ENCODE measurements around the gene GNG7. TPM values are rescaled to one million over a fixed set of nuclear protein-coding genes. Genes with fewer than 3 reads are reported as not detected.
"Not testable (repeated sequence)": the region's sequence is repeated elsewhere in the genome, so short reads cannot be mapped to it uniquely, and the experiment has no call there.

The GNG7 gene
- total RNA-seq, 1 donor from 2014 or later, result 8.5 TPM

DNA sequence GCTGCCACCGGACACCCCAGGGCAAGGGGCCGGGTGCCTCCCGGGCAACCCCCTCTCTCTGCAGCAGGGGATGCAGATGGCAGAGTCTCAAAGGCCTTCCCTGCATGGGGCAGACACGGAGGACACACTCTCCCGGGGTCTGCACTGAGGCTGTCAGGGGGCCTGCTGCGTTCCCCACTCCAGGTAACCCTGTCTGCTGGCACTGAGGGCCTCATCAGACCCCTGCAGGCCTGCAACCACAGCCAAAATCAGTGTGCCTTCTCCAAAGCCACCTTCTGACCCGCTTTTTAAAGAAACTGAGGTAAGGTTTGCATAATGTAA is 93.9 kb downstream of the GNG7 start:
- no peak for DNase-seq (ENCODE audit: low spot score in 2 of 2, unreplicated experiment in 2 of 2)
- Mint-ChIP-seq H3K36me3 (peaks cover under 1% of the 10 kb centered on the region), H3K27ac (no peak overlapping the region), H3K4me3 (no peak overlapping the region), H3K9me3 (no peaks in the 10 kb centered on the region), H3K4me1 (peaks cover 9% of the 10 kb centered on the region), H3K27me3 (ENCODE audit: low read depth) (no peaks in the 10 kb centered on the region)
- TF ChIP-seq, protein P1, sequence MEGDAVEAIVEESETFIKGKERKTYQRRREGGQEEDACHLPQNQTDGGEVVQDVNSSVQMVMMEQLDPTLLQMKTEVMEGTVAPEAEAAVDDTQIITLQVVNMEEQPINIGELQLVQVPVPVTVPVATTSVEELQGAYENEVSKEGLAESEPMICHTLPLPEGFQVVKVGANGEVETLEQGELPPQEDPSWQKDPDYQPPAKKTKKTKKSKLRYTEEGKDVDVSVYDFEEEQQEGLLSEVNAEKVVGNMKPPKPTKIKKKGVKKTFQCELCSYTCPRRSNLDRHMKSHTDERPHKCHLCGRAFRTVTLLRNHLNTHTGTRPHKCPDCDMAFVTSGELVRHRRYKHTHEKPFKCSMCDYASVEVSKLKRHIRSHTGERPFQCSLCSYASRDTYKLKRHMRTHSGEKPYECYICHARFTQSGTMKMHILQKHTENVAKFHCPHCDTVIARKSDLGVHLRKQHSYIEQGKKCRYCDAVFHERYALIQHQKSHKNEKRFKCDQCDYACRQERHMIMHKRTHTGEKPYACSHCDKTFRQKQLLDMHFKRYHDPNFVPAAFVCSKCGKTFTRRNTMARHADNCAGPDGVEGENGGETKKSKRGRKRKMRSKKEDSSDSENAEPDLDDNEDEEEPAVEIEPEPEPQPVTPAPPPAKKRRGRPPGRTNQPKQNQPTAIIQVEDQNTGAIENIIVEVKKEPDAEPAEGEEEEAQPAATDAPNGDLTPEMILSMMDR (IDR thresholded peaks at IDR 0.05; ENCODE audit: unreplicated experiment), result no peak

GRCh38 chr19:2607712-2608601 is 94.5 kb downstream of the GNG7 start:
- Mint-ChIP-seq H3K36me3 (peaks cover 2% of the 10 kb centered on the region), H3K4me1 (peaks cover 15% of the 10 kb centered on the region), H3K27me3 (ENCODE audit: low read depth) (no peaks in the 10 kb centered on the region), H3K4me3 (no peak overlapping the region), H3K27ac (peak overlapping the region; percentile 51), H3K9me3 (no peaks in the 10 kb centered on the region)
- no peak for DNase-seq (ENCODE audit: low spot score in 2 of 2, unreplicated experiment in 2 of 2)
- TF ChIP-seq, protein P1 (IDR thresholded peaks at IDR 0.05; ENCODE audit: unreplicated experiment), result no peak

DNA sequence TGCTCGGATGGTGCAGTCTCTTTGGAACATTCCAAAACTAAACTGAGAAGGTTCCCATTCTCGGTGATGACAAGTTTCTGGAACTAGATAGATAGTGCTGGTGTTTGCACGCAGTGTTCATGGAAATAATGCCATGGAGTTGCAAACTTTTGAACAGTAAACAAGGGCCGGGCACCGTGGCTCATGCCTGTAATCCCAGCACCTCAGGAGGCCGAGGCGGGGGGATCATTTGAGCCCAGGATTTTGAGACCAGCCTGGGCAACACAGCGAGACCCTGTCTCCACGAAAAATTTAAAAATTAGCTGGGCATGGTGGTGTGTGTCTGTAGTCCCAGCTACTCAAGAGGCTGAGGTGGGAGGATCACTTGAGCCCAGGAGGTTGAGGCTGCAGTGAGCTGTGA is 95.7 kb downstream of the GNG7 start:
- H3K4me1 Mint-ChIP-seq, result peaks cover 22% of the 10 kb centered on the region
- H3K27me3 Mint-ChIP-seq (ENCODE audit: low read depth); H3K36me3 Mint-ChIP-seq; H3K4me3 Mint-ChIP-seq; H3K9me3 Mint-ChIP-seq; H3K27ac Mint-ChIP-seq; DNase-seq (ENCODE audit: low spot score in 2 of 2, unreplicated experiment in 2 of 2): not testable (repeated sequence)

DNA sequence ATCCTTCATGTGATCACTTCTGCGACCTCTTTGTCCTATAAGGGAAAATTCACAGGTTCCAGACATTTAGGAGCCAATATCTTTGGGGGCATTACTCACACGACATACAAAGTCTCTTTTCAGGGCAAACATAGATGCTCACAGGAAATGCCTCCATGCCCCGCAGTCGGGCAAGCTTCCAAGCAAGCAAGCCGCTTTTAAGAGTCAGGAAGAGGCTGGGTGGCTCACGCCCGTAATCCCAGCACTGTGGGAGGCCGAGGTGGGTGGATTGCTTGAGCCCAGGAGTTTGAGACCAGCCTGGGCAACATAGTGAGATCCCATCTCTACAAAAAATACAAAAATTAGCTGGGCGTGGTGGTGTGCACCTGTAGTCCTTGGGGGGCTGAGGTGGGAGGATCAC is 96.6 kb downstream of the GNG7 start:
- not testable (repeated sequence) for H3K27ac Mint-ChIP-seq; DNase-seq (ENCODE audit: low spot score in 2 of 2, unreplicated experiment in 2 of 2); H3K4me3 Mint-ChIP-seq; H3K9me3 Mint-ChIP-seq; H3K27me3 Mint-ChIP-seq (ENCODE audit: low read depth); H3K36me3 Mint-ChIP-seq
- peaks cover 19% of the 10 kb centered on the region for H3K4me1 Mint-ChIP-seq

- DNase-seq (ENCODE audit: low spot score in 2 of 2, unreplicated experiment in 2 of 2), result no peak
- H3K36me3 Mint-ChIP-seq, result peaks cover 2% of the 10 kb centered on the region
- no peaks in the 10 kb centered on the region for H3K27me3 Mint-ChIP-seq (ENCODE audit: low read depth)
- no peaks in the 10 kb centered on the region for H3K9me3 Mint-ChIP-seq
- H3K27ac Mint-ChIP-seq, result no peak overlapping the region
- TF ChIP-seq, protein P1 (IDR thresholded peaks at IDR 0.05; ENCODE audit: unreplicated experiment), result no peak
- H3K4me1 Mint-ChIP-seq, result peaks cover 19% of the 10 kb centered on the region
- no peak overlapping the region for H3K4me3 Mint-ChIP-seq
Observed at GRCh38 chr19:2604747-2605329, 97.7 kb downstream of the GNG7 start.

DNA sequence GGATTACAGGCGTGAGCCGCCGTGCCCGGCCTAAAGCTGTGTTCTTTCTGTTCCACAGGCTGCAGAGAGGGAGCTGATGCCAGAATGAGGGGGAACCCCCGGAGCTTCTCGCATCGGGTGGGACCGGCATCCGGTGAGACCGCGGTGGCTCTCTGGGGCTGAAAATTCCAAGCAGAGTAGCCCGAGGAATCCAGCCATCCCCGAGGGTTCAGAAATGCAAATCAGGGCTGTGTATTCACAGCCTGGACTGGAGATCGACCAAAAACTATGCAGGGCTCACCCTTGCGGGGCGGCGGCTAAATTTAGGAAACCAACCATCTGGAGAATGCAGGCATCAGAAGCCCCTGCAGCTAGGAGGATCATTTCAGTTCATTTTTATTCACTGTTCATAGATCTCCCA is 99.2 kb downstream of the GNG7 start:
- Mint-ChIP-seq H3K4me1 (peaks cover 29% of the 10 kb centered on the region), H3K9me3 (no peaks in the 10 kb centered on the region), H3K4me3 (peak overlapping the region; percentile 65), H3K36me3 (peaks cover 2% of the 10 kb centered on the region), H3K27me3 (ENCODE audit: low read depth) (no peaks in the 10 kb centered on the region), H3K27ac (peak overlapping the region; percentile 92)
- DNase-seq (ENCODE audit: low spot score in 2 of 2, unreplicated experiment in 2 of 2), result peak in 1 of 2 experiments; percentile 53
- TF ChIP-seq, protein P1 (IDR thresholded peaks at IDR 0.05; ENCODE audit: unreplicated experiment), result no peak
